ENCODE results near the gene TBC1D32.
"Not testable (repeated sequence)": the region's sequence is repeated elsewhere in the genome, so short reads cannot be mapped to it uniquely, and the experiment has no call there.

The TBC1D32 gene

GRCh38 chr6:121334299-121335086 is at the start of gene TBC1D32:
Gene TBC1D32, minus strand, starts transcription at chr6:121334480. Its CDS starts 50 bp downstream, at chr6:121334430.
- DNase-seq (ENCODE audit: low spot score), result peak; percentile 98

- no peak for DNase-seq (ENCODE audit: low spot score)
These were observed 49.2 kb upstream of the TBC1D32 start for GRCh38 chr6:121383478-121383877.

GRCh38 chr6:121382467-121383121 is 48.3 kb upstream of the TBC1D32 start:
- no peak for DNase-seq (ENCODE audit: low spot score)

- no peak for DNase-seq (ENCODE audit: low spot score)
These were observed 42.1 kb upstream of the TBC1D32 start for GRCh38 chr6:121376411-121376810.

GRCh38 chr6:121374219-121374618 is 39.9 kb upstream of the TBC1D32 start:
- not testable (repeated sequence) for DNase-seq (ENCODE audit: low spot score)

- no peak for DNase-seq (ENCODE audit: low spot score)
These were observed 31.5 kb upstream of the TBC1D32 start for GRCh38 chr6:121365536-121366521.

GRCh38 chr6:121356575-121356974 is 22.3 kb upstream of the TBC1D32 start:
- DNase-seq (ENCODE audit: low spot score), result no peak

GRCh38 chr6:121354764-121355163 is 20.5 kb upstream of the TBC1D32 start:
- DNase-seq (ENCODE audit: low spot score), result no peak

GRCh38 chr6:121352941-121353340 is 18.7 kb upstream of the TBC1D32 start:
- DNase-seq (ENCODE audit: low spot score), result no peak

GRCh38 chr6:121351916-121352315 is 17.6 kb upstream of the TBC1D32 start:
- no peak for DNase-seq (ENCODE audit: low spot score)

GRCh38 chr6:121349596-121349995 is 15.3 kb upstream of the TBC1D32 start:
- no peak for DNase-seq (ENCODE audit: low spot score)

GRCh38 chr6:121347484-121347883 is 13.2 kb upstream of the TBC1D32 start:
- DNase-seq (ENCODE audit: low spot score), result no peak

GRCh38 chr6:121344539-121344938 is 10.3 kb upstream of the TBC1D32 start:
- DNase-seq (ENCODE audit: low spot score), result no peak

- no peak for DNase-seq (ENCODE audit: low spot score)
These were observed 5.5 kb upstream of the TBC1D32 start for GRCh38 chr6:121339639-121340226.

- no peak for DNase-seq (ENCODE audit: low spot score)
These were observed 4.7 kb upstream of the TBC1D32 start for GRCh38 chr6:121338956-121339355.

- no peak for DNase-seq (ENCODE audit: low spot score)
These were observed 4.1 kb upstream of the TBC1D32 start for GRCh38 chr6:121338366-121338765.

- peak; percentile 5 for DNase-seq (ENCODE audit: low spot score)
These were observed 1.1 kb upstream of the TBC1D32 start for GRCh38 chr6:121335087-121336008.

GRCh38 chr6:121333694-121334093 is 586 bp downstream of the TBC1D32 start:
- DNase-seq (ENCODE audit: low spot score), result not testable (repeated sequence)

GRCh38 chr6:121333196-121333595 is 1.1 kb downstream of the TBC1D32 start:
- no peak for DNase-seq (ENCODE audit: low spot score)

- no peak for DNase-seq (ENCODE audit: low spot score)
These were observed 3.8 kb downstream of the TBC1D32 start for GRCh38 chr6:121330516-121330915.

GRCh38 chr6:121321282-121321681 is 13.0 kb downstream of the TBC1D32 start:
- no peak for DNase-seq (ENCODE audit: low spot score)

Measured in AG08395 (cell line).